Neural cell (in vitro differentiated cells): Measurements from ENCODE around the gene MB21D2.
"Not testable (repeated sequence)": the region's sequence is repeated elsewhere in the genome, so short reads cannot be mapped to it uniquely, and the experiment has no call there.

Source experiments
- CTCF ChIP-seq: fragments of 450-650 bp; IDR thresholded peaks from 2 replicates; pipeline ENCODE4 v1.5.1; 2014; ENCODE audit warnings: antibody characterized with exemption, mild to moderate bottlenecking, moderate library complexity; ENCODE audit not compliant: poor library complexity, severe bottlenecking
- EP300 ChIP-seq: fragments of 450-650 bp; conservative IDR thresholded peaks from 2 replicates; pipeline ENCODE4 v1.6.1; 2014; ENCODE audit warnings: antibody characterized with exemption, mild to moderate bottlenecking, moderate library complexity; ENCODE audit not compliant: poor library complexity, severe bottlenecking
- SMC3 ChIP-seq: fragments of 450-650 bp; conservative IDR thresholded peaks from 2 replicates; pipeline ENCODE4 v1.6.1; 2014; ENCODE audit warnings: antibody characterized with exemption, mild to moderate bottlenecking, moderate library complexity; ENCODE audit not compliant: poor library complexity

GRCh38 chr3:192788816-192789515 is 128.7 kb downstream of the MB21D2 start:
- TF ChIP-seq CTCF, EP300, SMC3: not testable (repeated sequence)
